Breast epithelium (tissue), 3 donors: ENCODE data around the gene DIP2A.

ENCODE experiments used
- CTCF ChIP-seq, 3 donors: fragments of 450-650 bp; IDR thresholded peaks; one replicate each; pipeline ENCODE4 v1.5.1; 2016 to 2017; ENCODE audit warnings: antibody characterized with exemption in 3 of 3, mild to moderate bottlenecking in 3 of 3, moderate library complexity in 3 of 3
- POLR2A ChIP-seq: fragments of 450-650 bp; IDR thresholded peaks from one replicate; pipeline ENCODE4 v1.6.1; 2016; ENCODE audit warnings: antibody characterized with exemption, mild to moderate bottlenecking, moderate library complexity

- TF ChIP-seq CTCF (IDR thresholded peaks at IDR 0.05): no peak
- no peak for TF ChIP-seq POLR2A
Measured at GRCh38 chr21:46564391-46564790, 105.7 kb downstream of the DIP2A start.
